Fibroblast of lung (primary cell): ENCODE results near the gene CCNC. TPM values are rescaled to one million over a fixed set of nuclear protein-coding genes. Genes with fewer than 3 reads are reported as not detected.

Experiments used
- DNase-seq, 2 donors: peaks; one replicate each; pipeline versions ENCODE4 v3.0.0 to v3.0.0-alpha.2; 2010; ENCODE audit warnings: low read depth in 2 of 2
- H2AFZ ChIP-seq: 2 replicates; pipeline ENCODE4 v1.5.1; 2012; ENCODE audit warnings: low read length, control low read depth, inconsistent platforms
- H3K27ac ChIP-seq: 2 replicates; pipeline ENCODE4 v1.5.1; 2011; ENCODE audit warnings: low read length, control low read depth; ENCODE audit not compliant: insufficient read depth
- H3K27me3 ChIP-seq: 2 replicates; pipeline ENCODE4 v1.5.1; 2011; ENCODE audit warnings: mild to moderate bottlenecking, low read length; ENCODE audit not compliant: control insufficient read depth, insufficient read depth
- H3K36me3 ChIP-seq: 2 replicates; pipeline ENCODE4 v1.5.1; 2011; ENCODE audit warnings: low read length; ENCODE audit not compliant: control insufficient read depth, insufficient read depth
- H3K4me1 ChIP-seq: 2 replicates; pipeline ENCODE4 v1.5.1; 2011; ENCODE audit warnings: low read length; ENCODE audit not compliant: control insufficient read depth, insufficient read depth; ENCODE audit errors: extremely low read depth
- H3K4me2 ChIP-seq: 2 replicates; pipeline ENCODE4 v1.5.1; 2011; ENCODE audit warnings: low read length, control low read depth; ENCODE audit not compliant: insufficient read depth; ENCODE audit errors: extremely low read depth
- H3K4me3 ChIP-seq, 4 experiments: fragments of 200-600 bp in 1 of 4; sonication (generic) in 1 of 4; replicated peaks in 1 of 4; 2 replicates each; pipeline ENCODE4 v1.5.1; 2011 to 2016; ENCODE audit warnings: low read length in 4 of 4, low read depth in 3 of 4, mild to moderate bottlenecking in 3 of 4, control low read depth in 2 of 4, inconsistent platforms in 1 of 4, mixed read lengths in 1 of 4; ENCODE audit not compliant: insufficient read depth in 1 of 4; ENCODE audit errors: control extremely low read depth in 1 of 4
- H3K79me2 ChIP-seq: 2 replicates; pipeline ENCODE4 v1.5.1; 2012; ENCODE audit warnings: mild to moderate bottlenecking, low read length, inconsistent platforms; ENCODE audit not compliant: control insufficient read depth, insufficient read depth
- H3K9ac ChIP-seq: 2 replicates; pipeline ENCODE4 v1.5.1; 2011; ENCODE audit warnings: mild to moderate bottlenecking, low read length, control low read depth; ENCODE audit not compliant: insufficient read depth
- H3K9me3 ChIP-seq: 2 replicates; pipeline ENCODE4 v1.5.1; 2012; ENCODE audit warnings: low read depth, low read length; ENCODE audit not compliant: control insufficient read depth, insufficient read depth
- H4K20me1 ChIP-seq: 2 replicates; pipeline ENCODE4 v1.5.1; 2011; ENCODE audit warnings: low read length; ENCODE audit not compliant: control insufficient read depth, insufficient read depth; ENCODE audit errors: extremely low read depth
- CTCF ChIP-seq, 2 donors: IDR thresholded peaks in 1 of 2; conservative IDR thresholded peaks in 1 of 2; 1 replicate in 1 of 2; 2 replicates in 1 of 2; pipeline ENCODE4 v1.5.1; 2011 to 2012; ENCODE audit warnings: low read length in 2 of 2, control low read depth in 1 of 2, inconsistent platforms in 1 of 2, low read depth in 1 of 2, mild to moderate bottlenecking in 1 of 2
- EZH2 ChIP-seq: IDR thresholded peaks from 2 replicates; pipeline ENCODE4 v1.5.1; 2012; ENCODE audit warnings: low read length, control low read depth, mild to moderate bottlenecking; ENCODE audit errors: missing control alignments
- polyA plus RNA-seq, 2 donors: library from polyadenylated mRNA; depleted of rRNA in 1 of 2; stranded (reverse) in 1 of 2; unstranded in 1 of 2; fragments of >200 nt; gene quantifications; 2 replicates each; pipeline ENCODE4 v1.2.1, GENCODE V29; 2011 to 2012; ENCODE audit warnings: missing spikeins in 1 of 2
- total RNA-seq: library from RNA; depleted of rRNA; stranded (reverse); fragments of >200 nt; gene quantifications from 2 replicates; pipeline ENCODE4 v1.2.1, GENCODE V29; 2014

The CCNC gene
- total and polyA plus RNA-seq, 2 donors (not counting 1 experiment from before 2014, with no cell fraction given): 50.0 to 57.2 TPM

DNA sequence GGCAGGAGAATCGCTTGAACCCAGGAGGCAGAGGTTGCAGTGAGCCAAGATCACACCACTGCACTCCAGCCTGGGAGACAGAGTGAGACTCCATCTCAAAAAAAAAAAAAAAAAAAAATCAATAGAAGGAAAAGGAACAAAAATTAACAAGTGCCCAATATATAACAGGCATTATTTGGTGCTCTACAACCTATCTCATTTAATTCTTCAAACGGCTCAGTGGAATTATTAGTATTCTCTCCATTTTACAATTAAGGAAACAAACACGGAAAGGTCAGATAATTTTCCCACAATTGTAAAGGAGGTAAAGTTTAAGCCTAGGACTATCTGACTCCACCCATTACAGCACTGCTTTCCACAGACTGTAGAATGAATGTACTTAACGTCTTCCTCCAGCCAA, 19.8 kb downstream of the CCNC start:
- DNase-seq: no peak
- H3K27me3 ChIP-seq: no peaks in the 10 kb centered on the region
- H3K9me3 ChIP-seq: no peaks in the 10 kb centered on the region
- no peak overlapping the region for H3K4me3 ChIP-seq
- H3K4me1 ChIP-seq: no peaks in the 10 kb centered on the region
- H3K4me2 ChIP-seq: no peak overlapping the region
- no peak overlapping the region for H3K27ac ChIP-seq
- no peak overlapping the region for H2AFZ ChIP-seq
- no peaks in the 10 kb centered on the region for H3K79me2 ChIP-seq
- no peaks in the 10 kb centered on the region for H4K20me1 ChIP-seq
- TF ChIP-seq EZH2 (no peak), CTCF (conservative IDR thresholded peaks at IDR 0.05 in 1 of 2, IDR thresholded peaks at IDR 0.05 in 1 of 2; ENCODE audit: low read depth in 1 of 2, low read length in 2 of 2) (no peak)
- H3K9ac ChIP-seq: no peak overlapping the region
- peaks cover 2% of the 10 kb centered on the region for H3K36me3 ChIP-seq

DNA sequence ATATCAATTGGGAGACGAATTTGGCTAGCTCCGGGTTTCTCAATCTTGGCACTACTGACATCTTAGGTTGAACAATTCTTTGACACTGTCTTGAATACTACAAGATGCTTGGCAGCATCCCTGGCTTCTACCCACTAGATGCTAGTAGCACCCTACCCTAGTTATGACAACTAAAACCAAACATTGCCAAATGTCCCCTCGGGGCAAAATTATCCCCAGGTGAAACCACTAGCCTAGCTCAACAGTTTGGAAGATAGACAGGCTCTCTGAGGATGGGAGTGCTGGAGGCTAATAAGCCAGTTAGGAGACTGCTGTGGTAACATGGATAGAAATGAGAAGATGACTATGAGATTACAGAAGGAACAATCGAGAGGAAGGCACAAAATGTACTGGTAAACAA, 20.9 kb downstream of the CCNC start:
- H3K4me1 ChIP-seq: no peaks in the 10 kb centered on the region
- peaks cover 3% of the 10 kb centered on the region for H3K36me3 ChIP-seq
- H3K27me3 ChIP-seq: no peaks in the 10 kb centered on the region

GRCh38 chr6:99545442-99545841, 23.0 kb downstream of the CCNC start:
- Histone ChIP-seq H3K9ac (no peak overlapping the region), H3K4me1 (no peaks in the 10 kb centered on the region), H3K4me3 (no peak overlapping the region), H3K27me3 (no peaks in the 10 kb centered on the region), H3K27ac (no peak overlapping the region), H2AFZ (no peak overlapping the region), H4K20me1 (no peaks in the 10 kb centered on the region), H3K36me3 (peaks cover 3% of the 10 kb centered on the region), H3K4me2 (no peak overlapping the region), H3K79me2 (no peaks in the 10 kb centered on the region), H3K9me3 (no peaks in the 10 kb centered on the region)
- no peak for DNase-seq
- TF ChIP-seq EZH2 (no peak), CTCF (conservative IDR thresholded peaks at IDR 0.05 in 1 of 2, IDR thresholded peaks at IDR 0.05 in 1 of 2; ENCODE audit: low read depth in 1 of 2, low read length in 2 of 2) (no peak)

More for the DNA sequence above, 20.9 kb downstream of the CCNC start:
- TF ChIP-seq CTCF (conservative IDR thresholded peaks at IDR 0.05 in 1 of 2, IDR thresholded peaks at IDR 0.05 in 1 of 2; ENCODE audit: low read depth in 1 of 2, low read length in 2 of 2) (no peak), EZH2 (no peak)
- no peaks in the 10 kb centered on the region for H4K20me1 ChIP-seq
- H2AFZ ChIP-seq: no peak overlapping the region
- DNase-seq: no peak
- no peak overlapping the region for H3K4me3 ChIP-seq
- no peak overlapping the region for H3K4me2 ChIP-seq
- H3K27ac ChIP-seq: no peak overlapping the region
- no peaks in the 10 kb centered on the region for H3K9me3 ChIP-seq
- H3K79me2 ChIP-seq: no peaks in the 10 kb centered on the region
- no peak overlapping the region for H3K9ac ChIP-seq
